ENCODE data around the gene MYRIP. TPM values are rescaled to one million over a fixed set of nuclear protein-coding genes. Genes with fewer than 3 reads are reported as not detected.

Gene MYRIP
- total and polyA plus RNA-seq, 7 experiments from 2014 or later: not detected

DNA sequence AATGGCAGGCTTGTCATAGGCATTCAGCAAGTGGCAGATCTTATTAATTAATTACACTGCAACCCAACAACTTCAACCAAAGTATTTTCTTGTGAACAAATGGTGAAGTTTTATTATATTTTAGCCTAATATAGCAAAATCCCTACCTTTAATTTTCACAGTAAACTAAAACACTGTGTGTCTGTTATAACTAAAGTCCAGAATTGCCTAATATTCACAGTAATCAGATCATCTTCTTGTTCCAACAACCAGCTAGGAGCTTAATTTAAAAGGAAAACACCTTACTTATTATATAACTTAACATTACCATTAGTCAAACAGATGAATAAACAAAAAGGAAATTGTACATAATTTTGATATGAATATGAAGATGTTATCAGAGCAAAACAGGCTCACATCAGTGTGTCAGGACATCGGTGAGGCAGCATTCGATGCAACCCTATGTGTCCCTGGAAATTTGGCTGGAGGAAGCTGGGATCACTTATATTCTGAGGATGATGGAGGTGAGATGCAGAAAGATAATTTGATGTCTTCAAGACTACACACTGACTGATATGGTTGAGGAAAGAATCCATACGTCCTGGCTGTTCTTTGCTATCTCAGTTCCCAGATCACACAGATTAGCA is 310.8 kb downstream of the MYRIP start:
- no peaks in the 10 kb centered on the region for H3K4me1 ChIP-seq (ENCODE audit: control insufficient read depth in 2 of 2, insufficient read depth in 2 of 2, low read length in 2 of 2)
- ChIA-PET CTCF (no interaction called here), POLR2A (no interaction called here)

DNA sequence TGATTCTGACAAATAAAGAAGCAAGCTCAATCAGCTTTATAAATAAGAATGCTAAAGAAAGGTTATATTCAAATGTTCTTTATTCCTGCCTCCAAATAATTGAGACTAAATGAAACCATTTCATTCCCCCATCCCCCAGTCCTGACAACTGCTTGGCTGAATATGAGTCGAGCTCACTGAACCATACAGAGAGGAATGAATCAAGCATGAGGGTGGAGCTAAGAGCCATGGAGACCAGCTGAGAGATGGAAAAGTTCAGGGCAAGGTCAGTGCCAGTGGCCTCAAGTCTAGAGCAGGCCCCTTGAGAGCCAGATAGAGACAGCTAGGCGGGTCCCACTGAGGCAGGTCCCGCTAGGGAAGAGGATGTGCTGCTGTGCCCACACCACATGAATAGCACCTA is 311.4 kb downstream of the MYRIP start:
- intact Hi-C loops (cut with micrococcal nuclease): no loop called here
- Mint-ChIP-seq H3K4me1 (no peaks in the 10 kb centered on the region), H3K9me3 (no peaks in the 10 kb centered on the region), H3K27me3 (peaks cover 0 to 13% (median 5%) of the 10 kb centered on the region in 5 donors), H3K4me3 (no peak overlapping the region), H3K36me3 (no peaks in the 10 kb centered on the region), H3K27ac (no peak overlapping the region)
- no peaks in the 10 kb centered on the region for H3K27me3 ChIP-seq (ENCODE audit: control insufficient read depth in 2 of 2, insufficient read depth in 2 of 2, low read length in 2 of 2)
- DNase-seq (no peak), ATAC-seq (no peak)
- H3K36me3 ChIP-seq (ENCODE audit: control insufficient read depth in 2 of 3, insufficient read depth in 3 of 3, low read length in 3 of 3): no peaks in the 10 kb centered on the region
- POLR2A ChIA-PET: no interaction called here
- no peaks in the 10 kb centered on the region for H3K4me1 ChIP-seq (ENCODE audit: control insufficient read depth in 2 of 2, insufficient read depth in 2 of 2, low read length in 2 of 2)
- CTCF ChIA-PET: no interaction called here
- no peaks in the 10 kb centered on the region for H3K9me3 ChIP-seq (ENCODE audit: control insufficient read depth in 2 of 3, low read length in 3 of 3)
- H3K27ac ChIP-seq (ENCODE audit: low read depth, low read length): no peak overlapping the region
- H3K4me3 ChIP-seq (ENCODE audit: low read length): no peak overlapping the region

More for the DNA sequence above, 310.8 kb downstream of the MYRIP start:
- Mint-ChIP-seq H3K4me3 (no peak overlapping the region), H3K27ac (no peak overlapping the region), H3K27me3 (peaks cover 0 to 13% (median 5%) of the 10 kb centered on the region in 5 donors), H3K9me3 (no peaks in the 10 kb centered on the region), H3K36me3 (no peaks in the 10 kb centered on the region), H3K4me1 (no peaks in the 10 kb centered on the region)
- Histone ChIP-seq H3K4me3 (ENCODE audit: low read length) (no peak overlapping the region), H3K36me3 (ENCODE audit: control insufficient read depth in 2 of 3, insufficient read depth in 3 of 3, low read length in 3 of 3) (no peaks in the 10 kb centered on the region), H3K27me3 (ENCODE audit: control insufficient read depth in 2 of 2, insufficient read depth in 2 of 2, low read length in 2 of 2) (no peaks in the 10 kb centered on the region), H3K9me3 (ENCODE audit: control insufficient read depth in 2 of 3, low read length in 3 of 3) (no peaks in the 10 kb centered on the region), H3K27ac (ENCODE audit: low read depth, low read length) (no peak overlapping the region)
- ATAC-seq (no peak), DNase-seq (no peak)
- intact Hi-C loops (cut with micrococcal nuclease): no loop called here

DNA sequence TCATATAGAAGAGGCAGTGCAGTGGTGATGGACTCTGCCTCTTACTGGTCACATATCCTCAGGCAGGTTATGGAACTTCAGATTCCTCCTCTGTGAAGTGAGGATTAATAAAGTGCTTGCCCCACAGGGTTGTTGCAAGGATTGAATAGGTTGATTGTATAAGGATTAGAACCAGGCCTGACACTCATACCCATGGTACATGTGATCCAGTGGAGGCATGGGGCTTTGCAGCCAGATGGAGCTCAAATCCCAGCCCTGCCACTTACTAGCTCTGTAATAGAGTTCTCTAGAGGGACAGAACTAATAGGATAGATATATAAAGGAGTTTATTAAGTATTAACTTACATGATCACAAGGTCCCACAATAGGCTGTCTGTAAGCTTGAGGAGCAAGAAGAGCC is 315.5 kb downstream of the MYRIP start:
- no peaks in the 10 kb centered on the region for H3K27me3 ChIP-seq (ENCODE audit: control insufficient read depth in 2 of 2, insufficient read depth in 2 of 2, low read length in 2 of 2)
- Mint-ChIP-seq H3K4me1 (no peaks in the 10 kb centered on the region), H3K36me3 (no peaks in the 10 kb centered on the region), H3K4me3 (no peak overlapping the region), H3K27me3 (peaks cover 0 to 5% (median 0%) of the 10 kb centered on the region in 5 donors), H3K27ac (no peak overlapping the region), H3K9me3 (no peaks in the 10 kb centered on the region)
- H3K9me3 ChIP-seq (ENCODE audit: control insufficient read depth in 2 of 3, low read length in 3 of 3): no peaks in the 10 kb centered on the region
- ChIA-PET POLR2A (no interaction called here), CTCF (no interaction called here)
- H3K36me3 ChIP-seq (ENCODE audit: control insufficient read depth in 2 of 3, insufficient read depth in 3 of 3, low read length in 3 of 3): no peaks in the 10 kb centered on the region
- no peak for ATAC-seq
- intact Hi-C loops (cut with micrococcal nuclease): no loop called here
- no peak for DNase-seq
- H3K27ac ChIP-seq (ENCODE audit: low read depth, low read length): no peak overlapping the region
- no peaks in the 10 kb centered on the region for H3K4me1 ChIP-seq (ENCODE audit: control insufficient read depth in 2 of 2, insufficient read depth in 2 of 2, low read length in 2 of 2)
- no peak overlapping the region for H3K4me3 ChIP-seq (ENCODE audit: low read length)

DNA sequence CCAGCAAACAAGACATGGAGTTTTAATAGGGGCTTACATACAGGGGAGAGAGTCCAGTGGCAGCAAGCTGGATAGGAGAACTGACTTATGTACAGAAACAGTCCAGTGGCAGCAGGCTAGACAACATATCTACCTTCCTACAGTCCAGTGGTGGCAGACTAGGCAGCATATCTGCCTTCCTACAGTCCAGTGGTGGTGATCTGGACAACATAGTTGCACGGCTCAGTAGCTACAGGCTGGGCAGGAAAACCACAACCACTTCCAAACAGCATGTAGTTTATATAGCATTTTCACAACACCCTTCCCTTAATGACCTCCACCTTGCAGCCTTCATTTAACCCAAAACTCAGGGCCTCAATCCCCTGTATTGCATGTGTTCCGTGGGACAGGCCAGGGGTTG is 318.8 kb downstream of the MYRIP start:
- Mint-ChIP-seq H3K36me3 (peaks cover 0 to 4% (median 0%) of the 10 kb centered on the region in 5 donors), H3K4me1 (no peaks in the 10 kb centered on the region), H3K27me3 (peaks cover 0 to 10% (median 4%) of the 10 kb centered on the region in 5 donors), H3K27ac (no peak overlapping the region), H3K4me3 (no peak overlapping the region), H3K9me3 (peaks cover 0 to 5% (median 3%) of the 10 kb centered on the region in 11 donors)
- ChIA-PET POLR2A (no interaction called here), CTCF (no interaction called here)
- ATAC-seq (no peak), DNase-seq (no peak)
- no peaks in the 10 kb centered on the region for H3K9me3 ChIP-seq (ENCODE audit: control insufficient read depth in 2 of 3, low read length in 3 of 3)
- H3K27ac ChIP-seq (ENCODE audit: low read depth, low read length): no peak overlapping the region
- no peaks in the 10 kb centered on the region for H3K36me3 ChIP-seq (ENCODE audit: control insufficient read depth in 2 of 3, insufficient read depth in 3 of 3, low read length in 3 of 3)
- no peaks in the 10 kb centered on the region for H3K27me3 ChIP-seq (ENCODE audit: control insufficient read depth in 2 of 2, insufficient read depth in 2 of 2, low read length in 2 of 2)
- intact Hi-C loops (cut with micrococcal nuclease): no loop called here
- H3K4me1 ChIP-seq (ENCODE audit: control insufficient read depth in 2 of 2, insufficient read depth in 2 of 2, low read length in 2 of 2): no peaks in the 10 kb centered on the region
- no peak overlapping the region for H3K4me3 ChIP-seq (ENCODE audit: low read length)

DNA sequence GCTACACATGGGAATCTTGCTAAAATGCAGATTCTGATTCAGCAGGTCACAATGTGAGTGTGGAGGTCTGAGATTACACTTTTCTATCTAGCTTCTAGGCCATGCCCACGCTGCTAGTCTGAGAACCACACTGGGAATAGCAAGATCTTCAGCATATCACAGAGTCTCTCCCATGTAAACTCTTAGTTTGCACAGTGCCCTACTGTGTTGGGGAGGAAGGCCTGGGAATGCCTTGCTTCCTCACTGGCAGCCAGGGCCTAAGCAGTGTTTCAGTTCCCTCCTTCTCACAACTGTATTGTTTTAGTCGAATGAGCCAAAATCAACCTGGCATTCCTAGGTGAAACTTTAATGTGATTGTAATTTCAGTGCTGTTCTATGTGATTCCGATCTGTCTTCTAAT is 320.1 kb downstream of the MYRIP start:
- Histone ChIP-seq H3K4me3 (ENCODE audit: low read length) (no peak overlapping the region), H3K9me3 (ENCODE audit: control insufficient read depth in 2 of 3, low read length in 3 of 3) (no peaks in the 10 kb centered on the region), H3K36me3 (ENCODE audit: control insufficient read depth in 2 of 3, insufficient read depth in 3 of 3, low read length in 3 of 3) (no peaks in the 10 kb centered on the region), H3K27me3 (ENCODE audit: control insufficient read depth in 2 of 2, insufficient read depth in 2 of 2, low read length in 2 of 2) (no peaks in the 10 kb centered on the region), H3K27ac (ENCODE audit: low read depth, low read length) (no peak overlapping the region), H3K4me1 (ENCODE audit: control insufficient read depth in 2 of 2, insufficient read depth in 2 of 2, low read length in 2 of 2) (no peaks in the 10 kb centered on the region)
- Mint-ChIP-seq H3K4me3 (no peak overlapping the region), H3K9me3 (peaks cover 0 to 13% (median 9%) of the 10 kb centered on the region in 11 donors), H3K27ac (no peak overlapping the region), H3K36me3 (peaks cover 0 to 10% (median 0%) of the 10 kb centered on the region in 5 donors), H3K27me3 (peaks cover 0 to 14% (median 11%) of the 10 kb centered on the region in 5 donors), H3K4me1 (no peaks in the 10 kb centered on the region)
- ChIA-PET POLR2A (no interaction called here), CTCF (no interaction called here)
- ATAC-seq: no peak
- no peak for DNase-seq
- intact Hi-C loops (cut with micrococcal nuclease): no loop called here

DNA sequence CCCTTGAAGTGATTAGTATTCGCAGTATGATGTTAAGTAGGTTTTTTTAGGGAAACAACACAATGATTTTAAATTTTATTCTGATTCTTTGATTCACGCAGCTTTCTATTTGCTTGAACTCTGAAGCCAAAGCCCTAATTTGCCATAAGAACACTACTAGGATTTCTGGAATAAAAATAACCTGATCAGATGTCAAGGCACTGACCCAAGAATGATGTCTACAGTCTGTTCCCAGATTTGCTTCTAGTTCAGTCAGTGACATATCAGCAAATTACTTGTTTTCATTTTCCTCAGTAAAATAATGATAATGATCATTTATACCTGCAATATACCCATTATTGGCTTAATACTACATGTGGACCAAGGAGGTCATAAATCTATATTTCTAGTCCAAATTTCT is 320.6 kb downstream of the MYRIP start:
- peaks cover 0 to 15% (median 9%) of the 10 kb centered on the region in 11 donors for H3K9me3 Mint-ChIP-seq
- ATAC-seq (no peak), DNase-seq (no peak)
- no peak overlapping the region for H3K4me3 Mint-ChIP-seq
- POLR2A ChIA-PET: no interaction called here
- Histone ChIP-seq H3K4me1 (ENCODE audit: control insufficient read depth in 2 of 2, insufficient read depth in 2 of 2, low read length in 2 of 2) (no peaks in the 10 kb centered on the region), H3K36me3 (ENCODE audit: control insufficient read depth in 2 of 3, insufficient read depth in 3 of 3, low read length in 3 of 3) (no peaks in the 10 kb centered on the region), H3K4me3 (ENCODE audit: low read length) (no peak overlapping the region), H3K9me3 (ENCODE audit: control insufficient read depth in 2 of 3, low read length in 3 of 3) (no peaks in the 10 kb centered on the region), H3K27ac (ENCODE audit: low read depth, low read length) (no peak overlapping the region), H3K27me3 (ENCODE audit: control insufficient read depth in 2 of 2, insufficient read depth in 2 of 2, low read length in 2 of 2) (no peaks in the 10 kb centered on the region)
- H3K27me3 Mint-ChIP-seq: peaks cover 0 to 18% (median 11%) of the 10 kb centered on the region in 5 donors
- H3K27ac Mint-ChIP-seq: no peak overlapping the region
- H3K4me1 Mint-ChIP-seq: no peaks in the 10 kb centered on the region
- intact Hi-C loops (cut with micrococcal nuclease): no loop called here
- peaks cover 0 to 10% (median 0%) of the 10 kb centered on the region in 5 donors for H3K36me3 Mint-ChIP-seq
- CTCF ChIA-PET: no interaction called here

DNA sequence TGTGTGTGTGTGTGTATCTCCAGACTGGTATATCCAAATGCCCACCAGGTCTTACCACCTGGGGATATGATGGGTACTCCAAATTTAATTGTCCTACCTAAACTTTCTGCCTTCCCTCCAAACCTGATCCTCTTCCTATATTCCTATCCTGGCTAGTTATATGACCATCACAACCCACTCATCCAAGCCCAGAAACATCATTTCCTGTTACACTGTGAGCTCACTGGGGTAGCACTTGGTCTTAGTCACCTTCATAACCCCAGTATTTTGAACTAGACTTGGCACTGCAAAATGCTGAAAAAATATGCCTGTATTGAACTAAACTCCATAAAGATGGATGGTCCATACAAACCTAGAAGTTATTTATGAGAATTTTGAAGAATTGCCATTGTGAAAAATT is 321.3 kb downstream of the MYRIP start:
- H3K4me1 Mint-ChIP-seq: no peaks in the 10 kb centered on the region
- CTCF ChIA-PET: no interaction called here

More for the DNA sequence above, 321.3 kb downstream of the MYRIP start:
- no peak overlapping the region for H3K27ac Mint-ChIP-seq
- H3K9me3 Mint-ChIP-seq: peaks cover 0 to 21% (median 9%) of the 10 kb centered on the region in 11 donors
- ATAC-seq: no peak
- intact Hi-C loops (cut with micrococcal nuclease): no loop called here
- no peak overlapping the region for H3K27ac ChIP-seq (ENCODE audit: low read depth, low read length)
- DNase-seq: no peak
- H3K36me3 Mint-ChIP-seq: peaks cover 0 to 10% (median 0%) of the 10 kb centered on the region in 5 donors
- H3K9me3 ChIP-seq (ENCODE audit: control insufficient read depth in 2 of 3, low read length in 3 of 3): no peaks in the 10 kb centered on the region
- no peaks in the 10 kb centered on the region for H3K4me1 ChIP-seq (ENCODE audit: control insufficient read depth in 2 of 2, insufficient read depth in 2 of 2, low read length in 2 of 2)
- no peak overlapping the region for H3K4me3 Mint-ChIP-seq
- POLR2A ChIA-PET: no interaction called here
- H3K27me3 Mint-ChIP-seq: peaks cover 0 to 21% (median 12%) of the 10 kb centered on the region in 5 donors
- no peaks in the 10 kb centered on the region for H3K27me3 ChIP-seq (ENCODE audit: control insufficient read depth in 2 of 2, insufficient read depth in 2 of 2, low read length in 2 of 2)
- no peak overlapping the region for H3K4me3 ChIP-seq (ENCODE audit: low read length)
- H3K36me3 ChIP-seq (ENCODE audit: control insufficient read depth in 2 of 3, insufficient read depth in 3 of 3, low read length in 3 of 3): no peaks in the 10 kb centered on the region
